ENCODE data around the gene TMEM47.

- TF ChIP-seq EP300 (IDR thresholded peaks at IDR 0.05) (no peak), POLR2AphosphoS5 (IDR thresholded peaks at IDR 0.05) (no peak)
Measured at GRCh38 chrX:34598362-34598761, 58.7 kb downstream of the TMEM47 start.
